Activated CD4-positive, alpha-beta T cell treated with anti-CD3 and anti-CD28 coated beads for 36 hours (primary cell): ENCODE data around the gene NINL. TPM values are rescaled to one million over a fixed set of nuclear protein-coding genes. Genes with fewer than 3 reads are reported as not detected.

ENCODE experiments used
- ATAC-seq: fragments of 200-7000 bp; cut with Tn5 transposase; one replicate; pipeline ENCODE4 v1.10.0; 2021; ENCODE audit warnings: mild to moderate bottlenecking, moderate library complexity
- CTCF ChIA-PET: fragments of 350-600 bp; sonication (Branson Sonifier 250); formaldehyde crosslinking; loops from one replicate; lab custom pipeline; 2021; ENCODE audit warnings: antibody characterized with exemption; lab: Charles Lee
- POLR2A ChIA-PET: fragments of 350-600 bp; sonication (Branson Sonifier 250); formaldehyde crosslinking; loops from one replicate; lab custom pipeline; 2021; ENCODE audit warnings: antibody characterized with exemption, inconsistent platforms; lab: Charles Lee
- DNase-seq: peaks from one replicate; pipeline ENCODE4 v3.0.0-alpha.2; 2020
- H3K27ac Mint-ChIP-seq: one replicate; pipeline ENCODE4 v1.8.0; 2021; ENCODE audit warnings: mixed read lengths
- H3K27me3 Mint-ChIP-seq: one replicate; pipeline ENCODE4 v1.8.0; 2021; ENCODE audit warnings: mixed read lengths
- H3K36me3 Mint-ChIP-seq: one replicate; pipeline ENCODE4 v1.8.0; 2021; ENCODE audit warnings: low read depth, mixed read lengths
- H3K4me1 Mint-ChIP-seq: one replicate; pipeline ENCODE4 v1.8.0; 2021; ENCODE audit warnings: mixed read lengths
- H3K4me3 Mint-ChIP-seq: one replicate; pipeline ENCODE4 v1.8.0; 2021; ENCODE audit warnings: mild to moderate bottlenecking, moderate library complexity, mixed read lengths
- H3K9me3 Mint-ChIP-seq: one replicate; pipeline ENCODE4 v1.8.0; 2021; ENCODE audit warnings: low read depth, mixed read lengths
- intact Hi-C, 2 experiments: fragments of 100-400 bp; cut with DNase I in 1 of 2; cut with micrococcal nuclease in 1 of 2; formaldehyde crosslinking; loops; one replicate each; pipeline versions ENCODE4 v1.14.2 to v1.15.1; 2022 to 2024; cut with DNase I, micrococcal nuclease
- total RNA-seq, 2 experiments: library from RNA; stranded (reverse); gene quantifications; one replicate each; pipeline ENCODE4 v1.2.3, GENCODE V29; 2021

Gene NINL
- total RNA-seq, 2 experiments from 2014 or later = 3.3 to 4.1 TPM

DNA sequence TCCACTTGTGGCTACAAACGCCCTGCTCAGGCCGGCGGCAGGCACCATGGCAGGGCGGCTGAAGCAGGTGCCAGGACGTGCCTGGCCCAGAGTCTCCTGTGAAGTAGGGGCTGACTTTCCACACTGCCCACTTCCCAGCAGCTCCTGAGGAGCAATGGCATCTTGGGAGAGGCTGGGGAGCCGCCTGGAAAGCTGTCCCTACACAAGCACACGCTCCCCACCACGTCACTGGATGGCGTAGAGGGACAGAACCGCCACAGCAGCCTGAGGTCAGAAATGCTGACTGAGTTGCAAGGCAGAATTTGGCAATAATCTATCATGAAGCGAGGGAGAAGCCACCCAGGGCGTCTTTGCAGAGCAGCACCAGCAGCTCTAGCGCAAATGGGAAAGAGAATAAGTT lies 86.3 kb downstream of the NINL start:
- DNase-seq = no peak
- Mint-ChIP-seq H3K9me3 (no peaks in the 10 kb centered on the region), H3K4me1 (no peaks in the 10 kb centered on the region), H3K36me3 (no peaks in the 10 kb centered on the region), H3K27me3 (no peaks in the 10 kb centered on the region), H3K4me3 (no peak overlapping the region), H3K27ac (no peak overlapping the region)
- ChIA-PET POLR2A (no interaction called here), CTCF (no interaction called here)
- ATAC-seq = no peak
- intact Hi-C loops = loop anchor here in 1 of 2 experiments (10.0 kb wide), 1 partner anchor 64 kb away; no protein-coding TSS in a partner anchor

DNA sequence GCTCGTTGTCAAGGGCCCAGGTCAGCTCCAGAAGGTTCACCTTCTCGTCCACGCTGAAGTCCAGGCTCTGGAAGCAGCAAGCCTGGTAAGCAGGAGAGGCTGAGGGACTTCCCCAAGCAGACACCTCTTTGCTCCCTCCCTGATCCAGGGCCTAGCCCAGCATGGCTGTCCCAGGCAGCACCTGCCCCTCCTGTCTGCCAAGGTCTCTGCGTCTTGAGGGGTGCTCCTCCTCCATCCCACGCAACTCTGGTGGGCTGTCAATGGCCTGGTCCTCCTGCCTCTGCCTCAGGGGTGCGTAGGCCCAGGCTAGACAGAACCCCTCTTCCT lies 87.1 kb downstream of the NINL start:
- ChIA-PET POLR2A (no interaction called here), CTCF (no interaction called here)
- DNase-seq (no peak), ATAC-seq (no peak)
- Mint-ChIP-seq H3K9me3 (no peaks in the 10 kb centered on the region), H3K4me1 (no peaks in the 10 kb centered on the region), H3K27me3 (no peaks in the 10 kb centered on the region), H3K4me3 (no peak overlapping the region), H3K36me3 (no peaks in the 10 kb centered on the region), H3K27ac (no peak overlapping the region)
- intact Hi-C loops = loop anchor here in 1 of 2 experiments (10.0 kb wide), 1 partner anchor 63 kb away; no protein-coding TSS in a partner anchor

DNA sequence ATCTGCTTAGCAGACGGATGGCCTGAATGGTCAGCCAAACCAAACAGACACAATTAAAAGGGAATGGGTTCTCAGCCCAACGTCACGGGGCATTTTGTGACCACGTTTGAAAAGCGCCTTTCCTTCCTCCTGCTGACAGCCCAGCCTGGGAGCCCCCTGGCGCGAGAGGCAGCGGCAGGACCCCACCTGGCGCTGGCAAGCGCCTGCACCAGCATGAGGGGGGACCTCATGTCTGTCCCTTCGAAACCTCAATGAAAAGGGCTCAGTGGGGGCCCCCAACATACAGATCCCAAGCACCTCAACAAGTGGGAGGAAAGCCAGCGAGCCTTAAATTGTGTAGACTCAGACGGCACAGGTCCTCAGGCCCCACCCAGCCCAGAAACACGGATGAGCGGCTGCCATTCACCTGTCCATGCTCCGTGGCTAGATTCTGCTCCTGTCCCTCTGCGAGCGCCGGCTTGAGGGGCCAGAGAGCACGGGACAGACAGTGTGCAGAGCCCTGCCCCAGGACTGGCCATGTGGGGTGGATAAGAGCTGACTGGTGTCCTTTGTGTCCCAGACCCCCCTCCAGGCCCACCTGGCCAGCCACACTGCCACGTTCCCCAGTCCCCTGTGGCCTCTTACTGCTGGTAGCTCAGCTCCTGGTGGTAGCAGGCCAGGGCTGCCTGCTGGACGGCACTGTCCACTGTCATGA lies 87.6 kb downstream of the NINL start:
- no peak for DNase-seq
- no peak for ATAC-seq
- Mint-ChIP-seq H3K36me3 (no peaks in the 10 kb centered on the region), H3K9me3 (no peaks in the 10 kb centered on the region), H3K27me3 (no peaks in the 10 kb centered on the region), H3K4me1 (no peaks in the 10 kb centered on the region), H3K27ac (no peak overlapping the region), H3K4me3 (no peak overlapping the region)
- intact Hi-C loops = loop anchor here in 1 of 2 experiments (10.0 kb wide), 1 partner anchor 63 kb away; no protein-coding TSS in a partner anchor
- CTCF ChIA-PET = interaction anchor here (0.7 kb wide), 1 partner anchor 543 kb away, joined by 3 read pairs; no protein-coding TSS in a partner anchor
- POLR2A ChIA-PET = no interaction called here

DNA sequence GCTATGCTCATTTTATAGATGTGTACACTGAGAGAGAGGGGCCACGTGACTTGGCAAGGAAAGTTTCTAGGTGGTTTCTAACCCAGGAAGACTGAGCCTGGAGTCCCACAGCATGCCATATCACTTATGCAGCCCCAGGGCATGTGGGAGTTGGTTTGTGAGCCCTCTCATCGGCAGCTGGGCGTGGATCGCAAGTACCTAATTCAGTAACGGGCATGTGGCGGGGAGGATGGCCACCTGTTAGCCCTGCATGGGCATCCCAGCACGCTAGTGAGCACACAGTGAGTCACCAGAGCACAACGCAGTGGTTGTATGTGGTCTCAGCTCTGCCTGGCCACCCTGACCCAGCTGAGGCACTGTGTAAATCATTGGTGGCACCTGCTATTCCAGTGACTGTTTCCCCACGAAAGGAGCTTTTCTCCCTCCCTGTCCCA lies 88.3 kb downstream of the NINL start:
- no peaks in the 10 kb centered on the region for H3K4me1 Mint-ChIP-seq
- intact Hi-C loops = loop anchor here in 1 of 2 experiments (10.0 kb wide), 1 partner anchor 62 kb away; no protein-coding TSS in a partner anchor
- no peaks in the 10 kb centered on the region for H3K27me3 Mint-ChIP-seq
- H3K9me3 Mint-ChIP-seq = no peaks in the 10 kb centered on the region
- POLR2A ChIA-PET = no interaction called here
- no peaks in the 10 kb centered on the region for H3K36me3 Mint-ChIP-seq
- DNase-seq (no peak), ATAC-seq (no peak)
- CTCF ChIA-PET = interaction anchor here (0.7 kb wide), 1 partner anchor 542 kb away, joined by 3 read pairs; no protein-coding TSS in a partner anchor
- H3K4me3 Mint-ChIP-seq = no peak overlapping the region
- no peak overlapping the region for H3K27ac Mint-ChIP-seq

DNA sequence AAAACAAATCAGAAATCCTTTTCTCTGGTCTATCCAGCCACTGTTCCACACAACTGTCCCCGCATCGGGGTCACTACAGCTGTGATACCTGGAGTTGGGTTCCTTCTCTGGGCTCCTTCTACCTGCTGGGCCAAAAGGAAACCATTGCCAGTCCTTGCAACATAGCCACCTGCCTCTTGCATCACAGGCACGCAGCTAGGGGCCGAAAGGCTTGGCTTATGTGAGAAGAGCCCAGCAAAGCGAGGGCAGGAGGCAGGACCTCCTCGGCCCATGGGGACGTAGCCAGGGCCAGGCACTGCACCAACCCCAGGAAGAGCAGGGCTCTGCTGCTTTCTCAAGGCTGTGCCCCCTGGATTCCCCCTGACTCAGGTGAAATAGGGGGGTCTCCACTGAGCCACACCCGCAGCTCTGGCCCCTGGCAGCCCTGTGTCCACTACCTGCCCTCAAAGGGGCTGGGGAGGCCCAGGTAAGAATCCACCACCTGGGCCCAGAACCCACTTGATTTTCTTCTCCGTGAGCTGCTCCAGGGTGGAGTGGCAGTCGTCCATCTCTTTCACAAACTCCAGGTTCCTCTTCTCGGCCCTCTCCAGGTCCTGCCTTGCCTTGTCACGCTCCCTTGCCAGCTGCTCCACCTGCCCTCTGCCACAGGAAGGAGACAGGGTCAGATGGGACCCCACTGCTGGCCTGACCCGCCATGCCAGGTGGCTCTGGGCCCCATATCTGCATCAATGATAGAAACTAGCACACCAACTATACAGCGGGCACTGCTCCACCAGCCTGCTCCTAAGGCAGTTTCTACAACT lies 89.0 kb downstream of the NINL start:
- Mint-ChIP-seq H3K9me3 (no peaks in the 10 kb centered on the region), H3K4me1 (no peaks in the 10 kb centered on the region), H3K27me3 (no peaks in the 10 kb centered on the region), H3K4me3 (no peak overlapping the region), H3K27ac (no peak overlapping the region), H3K36me3 (no peaks in the 10 kb centered on the region)
- POLR2A ChIA-PET = no interaction called here
- intact Hi-C loops = loop anchor here in 1 of 2 experiments (10.0 kb wide), 1 partner anchor 62 kb away; no protein-coding TSS in a partner anchor
- no peak for DNase-seq
- no peak for ATAC-seq
- CTCF ChIA-PET = no interaction called here

DNA sequence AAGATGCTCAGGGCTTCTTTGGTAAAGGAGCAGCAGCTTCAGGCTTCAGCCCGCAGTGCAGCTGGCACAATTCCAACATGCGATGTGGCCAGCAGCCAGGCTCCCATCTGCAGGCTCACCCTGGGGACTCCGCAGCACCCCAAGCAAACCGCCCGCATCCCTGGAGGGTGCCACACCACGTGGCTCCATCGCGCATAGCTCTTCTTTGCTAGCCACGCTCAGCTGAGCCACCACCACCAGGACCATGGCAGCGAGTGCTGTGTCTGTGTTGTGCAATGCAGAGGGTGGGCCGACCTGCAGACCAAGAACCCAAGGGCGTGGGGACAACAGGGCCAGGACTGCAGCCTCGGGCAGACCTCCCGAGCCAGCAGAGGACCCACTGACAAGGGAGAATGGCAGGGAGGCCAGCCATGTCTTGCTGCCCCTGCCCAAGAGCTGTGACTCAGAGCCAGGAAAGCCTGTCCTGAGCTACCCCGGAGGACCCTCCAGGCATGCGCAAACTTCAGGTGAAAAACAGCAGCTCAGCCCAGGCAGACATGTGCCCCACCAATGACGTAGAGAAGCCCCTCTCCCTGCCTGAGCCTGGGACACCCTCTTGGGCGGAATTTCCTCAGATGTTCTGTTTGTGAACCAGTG lies 90.0 kb downstream of the NINL start:
- H3K9me3 Mint-ChIP-seq = no peaks in the 10 kb centered on the region
- no peak for ATAC-seq
- no peak overlapping the region for H3K4me3 Mint-ChIP-seq
- ChIA-PET CTCF (no interaction called here), POLR2A (no interaction called here)
- no peaks in the 10 kb centered on the region for H3K27me3 Mint-ChIP-seq
- H3K4me1 Mint-ChIP-seq = no peaks in the 10 kb centered on the region
- intact Hi-C loops = loop anchor here in 1 of 2 experiments (10.0 kb wide), 1 partner anchor 61 kb away; no protein-coding TSS in a partner anchor
- DNase-seq = no peak
- no peaks in the 10 kb centered on the region for H3K36me3 Mint-ChIP-seq
- no peak overlapping the region for H3K27ac Mint-ChIP-seq

DNA sequence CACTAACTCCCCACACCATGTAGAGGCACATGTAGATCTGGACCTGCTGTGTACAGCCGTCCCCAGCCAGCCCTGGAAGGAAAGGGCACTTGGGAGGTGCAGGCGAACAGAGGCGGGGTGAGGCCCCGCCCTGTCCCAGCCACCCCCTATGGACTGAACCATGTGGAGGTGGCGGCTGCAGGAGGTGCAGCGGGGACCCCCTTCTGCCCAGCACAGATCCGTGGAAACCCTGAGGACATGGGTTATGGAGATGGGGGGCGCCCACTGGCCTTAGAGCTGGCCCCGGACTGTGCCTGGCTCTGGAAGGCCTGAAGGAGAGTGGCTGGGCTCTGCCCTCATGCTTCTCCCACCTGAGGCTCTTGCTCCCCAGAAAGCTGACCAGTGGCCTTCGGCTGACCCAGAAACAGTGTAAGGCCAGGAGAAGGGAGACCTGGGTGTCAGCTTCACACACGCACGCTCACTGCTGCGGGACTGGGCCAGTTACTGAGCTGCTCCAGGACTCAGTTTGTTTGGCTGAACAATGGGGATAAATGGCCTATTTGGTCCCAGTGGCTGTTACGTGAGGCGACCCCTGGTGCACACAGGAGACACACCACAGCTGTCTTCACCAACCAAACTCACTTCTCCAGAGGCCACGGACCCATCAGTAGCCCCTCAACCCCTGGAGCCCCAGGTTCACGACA lies 90.7 kb downstream of the NINL start:
- Mint-ChIP-seq H3K36me3 (no peaks in the 10 kb centered on the region), H3K4me1 (no peaks in the 10 kb centered on the region), H3K4me3 (no peak overlapping the region), H3K27ac (no peak overlapping the region), H3K9me3 (no peaks in the 10 kb centered on the region), H3K27me3 (no peaks in the 10 kb centered on the region)
- ATAC-seq (no peak), DNase-seq (no peak)
- ChIA-PET CTCF (no interaction called here), POLR2A (no interaction called here)
- intact Hi-C loops = loop anchor here in 1 of 2 experiments (10.0 kb wide), 1 partner anchor 60 kb away; no protein-coding TSS in a partner anchor

DNA sequence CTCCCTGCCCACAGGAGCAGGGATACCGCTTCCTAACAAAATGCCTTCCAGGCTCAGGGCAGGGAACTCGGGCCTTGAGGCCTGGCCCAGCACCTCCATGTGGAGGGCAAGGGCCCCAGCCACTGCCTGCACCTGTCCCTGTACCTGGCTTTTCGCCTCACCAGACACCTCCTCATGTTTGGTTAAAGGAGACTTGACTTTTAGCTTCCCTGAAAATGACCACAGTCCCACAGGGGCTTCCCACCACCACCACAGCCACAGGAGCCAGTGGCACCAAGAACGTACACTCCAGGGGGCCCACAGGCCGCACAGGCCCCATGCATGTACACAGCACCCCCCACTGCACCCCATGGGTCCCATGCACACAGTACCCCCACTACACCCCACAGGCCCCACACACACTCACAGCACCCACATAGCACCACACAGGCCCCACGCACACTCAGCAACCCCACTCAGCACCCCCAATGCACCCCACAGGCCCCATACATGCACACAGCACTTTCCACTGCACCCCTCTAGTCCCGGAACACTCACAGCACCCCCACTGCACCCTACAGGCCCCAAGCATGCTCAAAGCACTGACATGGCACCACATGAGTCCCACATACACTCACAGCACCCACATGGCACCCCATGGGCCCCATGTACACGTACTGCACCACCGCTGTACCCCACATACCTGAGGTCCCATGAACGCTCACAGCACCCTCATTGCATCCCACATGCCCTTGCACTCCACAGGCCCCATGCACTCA lies 91.4 kb downstream of the NINL start:
- Mint-ChIP-seq H3K4me3 (no peak overlapping the region), H3K36me3 (no peaks in the 10 kb centered on the region), H3K9me3 (no peaks in the 10 kb centered on the region), H3K27me3 (no peaks in the 10 kb centered on the region), H3K27ac (no peak overlapping the region), H3K4me1 (no peaks in the 10 kb centered on the region)
- CTCF ChIA-PET = no interaction called here
- intact Hi-C loops = loop anchor here in 1 of 2 experiments (10.0 kb wide), 1 partner anchor 59 kb away; no protein-coding TSS in a partner anchor
- ATAC-seq = no peak
- no peak for DNase-seq
- POLR2A ChIA-PET = no interaction called here

DNA sequence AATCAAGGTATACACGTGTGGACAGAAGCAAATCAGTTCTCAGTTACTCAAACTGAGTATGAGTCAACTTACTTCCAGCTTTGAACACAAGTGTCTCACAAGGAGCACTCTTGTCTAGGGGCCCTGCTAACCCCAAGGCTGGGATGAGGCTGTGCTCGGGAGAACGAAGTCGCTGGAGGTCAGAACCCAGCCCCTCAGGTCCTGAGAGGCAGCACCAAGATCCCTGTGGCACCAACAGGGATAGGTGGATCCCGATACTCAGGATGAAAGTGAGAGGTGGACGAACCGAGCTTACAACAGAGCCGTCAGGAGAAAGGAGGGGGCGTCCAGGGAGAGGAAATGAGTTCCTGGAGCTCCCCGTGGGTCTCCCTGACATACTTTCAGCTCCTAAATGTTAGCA lies 92.2 kb downstream of the NINL start:
- Mint-ChIP-seq H3K4me3 (no peak overlapping the region), H3K36me3 (no peaks in the 10 kb centered on the region), H3K9me3 (no peaks in the 10 kb centered on the region), H3K4me1 (no peaks in the 10 kb centered on the region), H3K27me3 (no peaks in the 10 kb centered on the region), H3K27ac (no peak overlapping the region)
- ATAC-seq (no peak), DNase-seq (no peak)
- intact Hi-C loops = loop anchor here in 1 of 2 experiments (10.0 kb wide), 1 partner anchor 58 kb away; no protein-coding TSS in a partner anchor
- ChIA-PET POLR2A (no interaction called here), CTCF (interaction anchor here (0.9 kb wide), 1 partner anchor 36 kb away, joined by 3 read pairs; no protein-coding TSS in a partner anchor)

DNA sequence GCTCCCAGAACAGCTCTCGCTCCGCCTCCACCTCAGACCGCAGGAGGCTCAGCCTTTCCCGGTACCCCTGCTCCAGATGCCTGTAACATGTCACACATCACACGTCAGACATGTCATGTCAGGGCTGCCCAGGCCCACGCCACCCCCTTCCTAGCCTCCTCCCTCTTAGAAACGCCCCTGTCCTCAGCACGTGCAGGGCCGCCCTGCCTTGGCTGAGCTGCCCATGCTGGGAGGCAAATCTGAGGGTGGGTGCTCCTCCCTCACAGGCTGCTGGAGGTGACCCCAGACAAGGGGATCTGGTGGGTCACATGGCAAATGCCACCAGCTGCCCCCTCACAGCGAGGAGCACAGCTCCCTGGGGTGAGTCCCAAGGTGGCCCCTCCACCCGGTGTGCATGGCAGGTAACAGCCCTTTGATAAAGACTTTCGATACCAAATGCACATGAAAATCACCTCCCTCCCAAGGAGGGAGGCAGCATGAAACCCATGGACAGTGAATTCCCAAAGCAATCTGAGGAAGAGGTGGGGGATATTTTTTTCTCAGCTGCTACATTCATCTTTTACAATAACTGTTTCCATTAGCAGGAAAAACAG lies 93.8 kb downstream of the NINL start:
- ChIA-PET CTCF (no interaction called here), POLR2A (no interaction called here)
- Mint-ChIP-seq H3K36me3 (no peaks in the 10 kb centered on the region), H3K27ac (no peak overlapping the region), H3K27me3 (no peaks in the 10 kb centered on the region), H3K4me3 (no peak overlapping the region), H3K4me1 (peaks cover 4% of the 10 kb centered on the region), H3K9me3 (no peaks in the 10 kb centered on the region)
- DNase-seq = no peak
- ATAC-seq = no peak
- intact Hi-C loops = loop anchor here in 1 of 2 experiments (10.0 kb wide), 1 partner anchor 57 kb away; no protein-coding TSS in a partner anchor
